NB4 (cell line): ENCODE results near the gene NUDCD3.

Source experiments
- DNase-seq: peaks from one replicate; pipeline ENCODE4 v3.0.0; 2010; ENCODE audit warnings: low read depth
- H3K4me3 ChIP-seq: one replicate; pipeline ENCODE4 v1.5.1; 2011; ENCODE audit warnings: mild to moderate bottlenecking, low read depth, low read length, moderate library complexity
- MYC ChIP-seq: IDR thresholded peaks from 2 replicates; pipeline ENCODE4 v1.6.1; 2011; ENCODE audit warnings: low read depth, low read length
- POLR2A ChIP-seq: IDR thresholded peaks from 2 replicates; pipeline ENCODE4 v1.6.1; 2011; ENCODE audit warnings: mild to moderate bottlenecking; ENCODE audit not compliant: insufficient read length; ENCODE audit errors: extremely low read depth
- TF ChIP-seq, protein P1 (sequence below): IDR thresholded peaks from 2 replicates; pipeline ENCODE4 v1.6.1; 2011; ENCODE audit warnings: low read depth, low read length
- TF ChIP-seq, protein P2 (sequence below): IDR thresholded peaks from one replicate; pipeline ENCODE4 v1.5.1; 2012; ENCODE audit warnings: low read depth, low read length

The NUDCD3 gene

DNA sequence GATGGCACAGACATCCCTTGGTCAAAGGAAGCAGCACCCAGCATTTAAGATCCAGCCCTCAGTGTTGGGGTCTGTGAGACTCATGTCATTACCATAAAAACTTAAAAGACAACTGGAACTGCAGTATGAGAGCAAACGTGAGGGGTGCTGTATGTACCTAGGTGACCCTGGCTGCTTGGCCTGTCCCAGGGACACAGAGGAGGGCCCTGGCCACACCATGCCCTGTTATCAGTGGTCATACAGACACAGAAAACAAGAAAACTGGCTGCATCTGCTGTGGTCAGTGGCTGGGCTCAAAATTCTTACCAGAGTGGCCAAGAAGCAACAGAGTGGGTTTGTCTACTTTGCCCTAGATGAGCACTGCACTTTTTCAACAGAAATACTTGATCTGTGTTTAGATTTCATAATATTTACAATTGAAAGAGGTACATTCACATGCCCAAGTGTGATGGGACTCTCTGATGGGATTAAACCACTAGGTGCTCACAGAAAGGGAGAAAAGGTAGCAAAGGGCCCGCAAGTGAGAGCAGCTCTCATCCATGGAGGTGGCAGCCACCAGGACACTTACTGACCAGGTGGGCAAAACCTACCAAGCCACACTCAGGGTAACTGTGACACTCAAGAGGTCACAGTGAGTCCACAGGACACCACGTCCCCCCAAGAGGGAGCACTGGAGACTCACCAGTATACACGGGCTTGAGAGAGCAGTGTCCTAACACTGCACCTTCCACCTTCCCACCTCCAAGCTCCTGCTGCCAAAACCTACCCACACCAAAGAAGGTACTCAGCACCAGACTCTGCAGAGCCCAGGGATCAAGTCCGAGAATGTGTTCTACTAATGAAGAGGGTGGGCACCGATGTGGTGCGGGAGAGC lies 97.0 kb downstream of the NUDCD3 start:
- H3K4me3 ChIP-seq: no peak overlapping the region
- DNase-seq: no peak
- TF ChIP-seq POLR2A: no peak

DNA sequence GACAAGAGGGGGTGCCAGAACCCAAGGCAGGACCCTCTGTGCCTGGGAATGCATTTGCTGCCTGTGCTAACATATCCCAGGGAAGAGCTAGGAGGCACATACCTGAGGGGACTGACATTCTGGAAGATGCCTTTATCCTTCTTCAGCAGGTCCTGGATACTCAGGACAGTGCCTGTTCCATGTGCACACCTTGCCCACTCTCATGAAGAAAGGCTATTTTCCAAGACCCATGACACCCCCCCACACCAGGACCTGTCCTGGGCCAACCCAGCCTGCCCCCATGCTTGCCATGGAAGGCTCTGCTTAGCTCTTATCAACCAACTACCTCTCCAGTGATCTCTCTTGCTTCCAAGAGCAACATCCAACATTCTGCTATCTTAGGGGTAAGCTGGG lies 97.8 kb downstream of the NUDCD3 start:
- H3K4me3 ChIP-seq: no peak overlapping the region
- TF ChIP-seq, protein P1, sequence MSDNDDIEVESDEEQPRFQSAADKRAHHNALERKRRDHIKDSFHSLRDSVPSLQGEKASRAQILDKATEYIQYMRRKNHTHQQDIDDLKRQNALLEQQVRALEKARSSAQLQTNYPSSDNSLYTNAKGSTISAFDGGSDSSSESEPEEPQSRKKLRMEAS: no peak
- no peak for DNase-seq

DNA sequence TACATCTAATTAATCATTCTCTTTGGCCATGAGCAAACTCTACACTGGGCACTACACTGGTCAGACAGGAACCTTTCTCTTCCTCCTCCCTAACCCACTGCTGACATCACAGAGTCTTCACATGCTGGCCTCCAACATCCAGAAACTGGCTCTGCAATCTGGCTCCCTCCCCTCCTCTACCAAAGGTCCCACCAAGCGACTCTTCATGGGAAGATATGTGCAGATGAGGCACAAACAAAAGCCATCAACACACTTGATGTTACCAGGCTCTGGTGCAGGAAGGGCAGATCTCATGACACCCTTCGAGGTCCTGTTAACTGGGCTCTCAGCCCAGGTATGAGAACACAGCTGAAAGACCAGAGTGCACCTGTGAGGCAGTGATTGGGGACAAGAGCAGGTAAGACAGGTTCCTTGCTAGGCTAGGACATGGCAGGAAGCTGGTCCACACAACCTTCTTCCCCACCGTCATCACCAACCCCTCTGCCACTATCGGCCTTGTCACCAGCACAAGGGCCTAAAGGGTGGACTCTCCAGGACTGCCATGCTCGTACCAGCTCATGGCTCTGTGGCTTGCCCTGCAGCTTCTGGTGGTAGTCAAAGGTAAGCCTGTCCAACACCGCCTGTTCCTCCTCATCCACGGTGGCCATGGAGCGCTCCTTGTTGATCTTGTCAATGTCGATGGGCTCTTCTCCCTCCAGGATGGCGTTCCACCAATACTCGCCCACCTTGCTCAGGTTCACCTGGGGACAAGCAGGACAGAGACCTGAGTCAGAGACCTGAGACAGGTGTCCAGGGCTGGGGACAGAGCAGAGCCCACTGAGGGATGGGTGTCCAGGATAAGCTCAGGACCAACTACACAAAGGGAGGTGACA lies 98.5 kb downstream of the NUDCD3 start:
- TF ChIP-seq POLR2A (no peak), MYC (no peak)
- TF ChIP-seq, protein P1: no peak
- TF ChIP-seq, protein P2, sequence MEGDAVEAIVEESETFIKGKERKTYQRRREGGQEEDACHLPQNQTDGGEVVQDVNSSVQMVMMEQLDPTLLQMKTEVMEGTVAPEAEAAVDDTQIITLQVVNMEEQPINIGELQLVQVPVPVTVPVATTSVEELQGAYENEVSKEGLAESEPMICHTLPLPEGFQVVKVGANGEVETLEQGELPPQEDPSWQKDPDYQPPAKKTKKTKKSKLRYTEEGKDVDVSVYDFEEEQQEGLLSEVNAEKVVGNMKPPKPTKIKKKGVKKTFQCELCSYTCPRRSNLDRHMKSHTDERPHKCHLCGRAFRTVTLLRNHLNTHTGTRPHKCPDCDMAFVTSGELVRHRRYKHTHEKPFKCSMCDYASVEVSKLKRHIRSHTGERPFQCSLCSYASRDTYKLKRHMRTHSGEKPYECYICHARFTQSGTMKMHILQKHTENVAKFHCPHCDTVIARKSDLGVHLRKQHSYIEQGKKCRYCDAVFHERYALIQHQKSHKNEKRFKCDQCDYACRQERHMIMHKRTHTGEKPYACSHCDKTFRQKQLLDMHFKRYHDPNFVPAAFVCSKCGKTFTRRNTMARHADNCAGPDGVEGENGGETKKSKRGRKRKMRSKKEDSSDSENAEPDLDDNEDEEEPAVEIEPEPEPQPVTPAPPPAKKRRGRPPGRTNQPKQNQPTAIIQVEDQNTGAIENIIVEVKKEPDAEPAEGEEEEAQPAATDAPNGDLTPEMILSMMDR: no peak
- DNase-seq: no peak
- no peak overlapping the region for H3K4me3 ChIP-seq

DNA sequence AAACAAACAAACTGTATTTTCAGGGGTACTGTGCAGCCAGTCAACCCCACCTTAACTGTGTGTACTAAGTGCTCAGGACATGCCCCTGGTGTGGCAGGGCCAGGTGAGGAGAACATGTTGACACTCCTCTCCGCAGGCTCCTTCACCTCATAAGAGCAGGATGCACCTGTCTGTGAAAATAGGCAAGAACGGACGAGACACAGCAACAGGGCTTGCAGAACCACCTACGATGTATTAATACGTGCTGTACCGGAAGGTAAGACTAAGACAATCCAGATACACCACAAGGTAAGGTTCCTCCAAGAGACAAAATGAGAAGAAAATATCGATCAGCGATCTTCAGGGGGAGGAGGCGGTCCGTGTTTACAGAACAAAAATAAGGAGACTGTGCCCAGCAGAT lies 99.3 kb downstream of the NUDCD3 start:
- TF ChIP-seq POLR2A (no peak), MYC (no peak)
- TF ChIP-seq, protein P2: no peak
- TF ChIP-seq, protein P1: no peak
- DNase-seq: no peak
- no peak overlapping the region for H3K4me3 ChIP-seq

DNA sequence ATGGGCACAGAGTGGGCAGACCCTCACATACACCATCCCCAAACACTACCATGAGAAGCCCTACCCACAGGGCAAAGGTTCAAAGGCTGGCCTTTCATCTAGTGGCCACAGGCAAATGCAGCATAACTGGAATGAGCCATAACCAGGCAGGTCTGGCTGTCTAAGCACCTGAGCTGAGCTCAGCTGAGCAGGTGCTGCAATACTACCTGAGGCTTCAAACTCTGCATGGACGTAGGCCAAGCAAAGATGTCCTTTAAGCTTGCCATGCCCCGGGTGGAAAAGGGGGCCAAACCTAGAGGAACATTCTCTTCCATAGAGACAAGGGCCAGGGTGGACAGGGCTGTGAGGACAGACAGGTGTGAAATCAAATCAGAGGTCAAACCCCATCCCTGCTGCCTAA lies 99.8 kb downstream of the NUDCD3 start:
- DNase-seq: no peak
- H3K4me3 ChIP-seq: no peak overlapping the region
- TF ChIP-seq POLR2A (no peak), MYC (no peak)
- TF ChIP-seq, protein P2: no peak
- TF ChIP-seq, protein P1: no peak

DNA sequence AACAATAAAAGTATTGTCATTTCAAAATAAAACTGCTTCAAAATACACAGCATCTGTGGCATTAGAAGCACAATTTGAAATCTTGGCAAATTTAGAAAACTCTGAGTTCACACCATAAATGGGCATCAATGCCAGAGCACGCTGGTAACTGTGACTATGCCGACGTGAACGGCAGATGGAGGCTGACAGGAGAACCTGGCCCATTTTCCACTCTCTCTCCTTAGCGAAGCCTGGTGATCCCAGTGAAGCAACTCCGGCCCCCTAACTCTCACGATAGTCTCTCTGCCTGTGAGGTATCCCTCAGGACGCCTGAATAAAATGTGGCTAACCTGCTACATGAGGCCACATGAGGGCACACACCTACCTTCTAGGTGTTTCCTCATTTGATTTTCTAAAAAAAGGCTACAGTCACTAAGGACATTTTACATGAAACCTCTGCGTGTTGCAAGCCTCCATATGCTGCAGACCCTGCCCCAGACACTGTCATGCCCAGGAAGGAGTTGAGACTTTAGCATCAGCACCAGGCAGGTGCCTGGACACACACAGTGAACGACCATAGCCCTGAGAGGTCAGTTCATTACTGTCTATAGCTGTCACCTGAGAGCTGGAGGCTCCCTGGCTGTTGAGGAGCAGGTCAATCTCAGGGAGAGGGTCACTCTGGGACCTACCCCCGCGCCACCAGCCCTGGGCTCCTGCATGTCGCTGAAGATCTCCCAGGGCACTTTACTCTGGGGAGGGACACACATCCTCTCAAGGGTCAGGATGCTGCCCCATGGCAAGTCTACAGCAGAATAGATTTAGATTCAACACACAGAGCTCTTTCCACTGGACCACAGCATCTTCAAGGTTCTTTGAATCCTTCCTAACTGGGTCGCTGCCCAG lies 102.1 kb downstream of the NUDCD3 start:
- H3K4me3 ChIP-seq: no peak overlapping the region
- DNase-seq: no peak
- TF ChIP-seq, protein P2: no peak
- TF ChIP-seq, protein P1: no peak
- TF ChIP-seq POLR2A (no peak), MYC (no peak)
